OCI-M2 (cell line): Measurements from ENCODE around the gene CELA3A.
"Not testable (repeated sequence)": the region's sequence is repeated elsewhere in the genome, so short reads cannot be mapped to it uniquely, and the experiment has no call there.

Experiments used
- DNase-seq: peaks from one replicate; lab custom pipeline; 2025; ENCODE audit not compliant: unreplicated experiment; lab: John Stamatoyannopoulos, UW

Gene CELA3A

GRCh38 chr1:22012752-22013151, 11.3 kb downstream of the CELA3A start:
- not testable (repeated sequence) for DNase-seq

- DNase-seq, result not testable (repeated sequence)
These were observed 13.2 kb downstream of the CELA3A start for GRCh38 chr1:22014575-22015206.

DNA sequence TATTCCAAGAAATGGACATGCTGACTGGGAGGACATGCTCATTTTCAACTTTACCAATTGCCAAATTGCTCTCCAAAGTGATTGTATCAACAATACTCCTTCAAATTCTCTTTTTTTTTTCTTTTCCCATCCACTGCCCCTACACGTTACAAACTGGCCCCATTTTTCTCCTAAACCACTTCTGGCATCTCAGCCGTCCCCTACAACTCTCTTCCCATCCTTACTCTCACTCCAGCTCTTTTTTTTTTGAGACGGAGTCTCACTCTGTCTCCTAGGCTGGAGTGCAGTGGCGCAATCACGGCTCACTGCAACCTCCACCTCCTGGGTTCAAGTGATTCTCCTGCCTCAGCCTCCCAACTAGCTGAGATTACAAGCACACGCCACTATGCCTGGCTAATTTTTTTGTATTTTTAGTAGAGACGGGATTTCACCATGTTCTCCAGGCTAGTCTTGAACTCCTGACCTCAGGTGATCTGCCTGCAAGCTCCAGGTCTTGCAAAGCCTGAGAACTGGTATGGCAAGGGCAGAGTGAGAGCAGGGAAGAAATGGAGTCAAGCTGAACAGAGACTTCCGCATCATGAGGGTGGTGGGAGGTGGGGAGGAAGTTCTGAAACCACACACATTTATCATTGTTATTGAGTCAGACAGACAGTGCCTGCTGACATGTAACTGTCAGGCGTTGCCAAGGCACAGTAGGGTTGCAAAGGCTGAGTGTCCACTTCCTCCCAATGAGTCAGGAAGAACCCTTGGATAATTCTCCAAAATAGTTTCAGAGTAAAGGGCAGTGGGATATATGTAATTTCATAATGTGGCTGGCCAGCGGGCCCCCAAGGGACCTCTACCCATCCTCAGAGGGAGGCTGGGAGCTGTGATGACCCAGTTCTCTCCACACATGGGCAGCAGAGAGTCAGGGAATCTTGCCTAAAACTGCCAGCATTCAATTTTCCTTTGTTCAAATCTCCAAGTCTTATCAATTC, 17.4 kb downstream of the CELA3A start:
- peak; percentile 47 for DNase-seq

GRCh38 chr1:22021061-22021460, 19.6 kb downstream of the CELA3A start:
- DNase-seq, result no peak

GRCh38 chr1:22024485-22025367, 23.3 kb downstream of the CELA3A start:
- no peak for DNase-seq

GRCh38 chr1:22025368-22026155, 24.1 kb downstream of the CELA3A start:
- peak; percentile 61 for DNase-seq

- no peak for DNase-seq
These were observed 25.4 kb downstream of the CELA3A start for GRCh38 chr1:22026924-22027289.

- no peak for DNase-seq
These were observed 28.6 kb downstream of the CELA3A start for GRCh38 chr1:22030057-22030456.

- DNase-seq, result no peak
These were observed 29.0 kb downstream of the CELA3A start for GRCh38 chr1:22030473-22030872.

DNA sequence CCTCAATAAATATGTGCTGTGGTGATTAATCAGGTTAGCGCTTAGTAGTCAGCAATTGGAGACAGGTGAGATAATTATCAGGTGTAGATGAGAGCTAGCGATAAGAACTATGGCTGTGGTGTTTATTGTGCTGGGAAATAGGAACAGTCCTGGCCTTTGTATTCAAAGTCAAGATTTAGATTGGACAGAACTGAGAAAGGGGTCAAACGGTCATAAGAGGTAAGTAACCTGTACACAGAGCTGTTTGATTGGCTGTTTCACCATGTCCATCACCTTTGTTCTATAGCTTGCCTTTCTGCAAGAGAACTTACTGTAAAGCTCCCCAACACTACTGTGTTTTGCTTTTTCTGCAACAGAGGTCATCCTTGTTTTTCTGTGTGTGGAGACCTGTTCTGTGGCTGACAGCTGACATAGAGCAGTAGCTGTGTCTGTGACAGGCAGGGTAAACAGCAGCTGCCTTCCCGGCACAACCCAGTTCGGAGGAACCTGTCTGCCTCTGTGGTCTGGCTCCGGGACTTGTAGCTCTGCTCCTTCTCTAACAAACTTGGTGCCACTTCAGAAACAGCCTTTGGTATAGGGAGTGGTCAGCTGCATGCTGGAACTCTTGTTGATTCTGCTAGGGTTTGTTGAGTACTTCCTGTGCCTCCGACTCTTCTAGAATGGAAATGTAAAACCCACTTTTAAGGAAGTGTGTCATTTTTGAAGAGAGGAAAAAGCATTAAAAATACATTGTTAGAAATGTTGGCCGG, 29.9 kb downstream of the CELA3A start:
- no peak for DNase-seq

GRCh38 chr1:22034834-22035233, 33.4 kb downstream of the CELA3A start:
- not testable (repeated sequence) for DNase-seq

DNA sequence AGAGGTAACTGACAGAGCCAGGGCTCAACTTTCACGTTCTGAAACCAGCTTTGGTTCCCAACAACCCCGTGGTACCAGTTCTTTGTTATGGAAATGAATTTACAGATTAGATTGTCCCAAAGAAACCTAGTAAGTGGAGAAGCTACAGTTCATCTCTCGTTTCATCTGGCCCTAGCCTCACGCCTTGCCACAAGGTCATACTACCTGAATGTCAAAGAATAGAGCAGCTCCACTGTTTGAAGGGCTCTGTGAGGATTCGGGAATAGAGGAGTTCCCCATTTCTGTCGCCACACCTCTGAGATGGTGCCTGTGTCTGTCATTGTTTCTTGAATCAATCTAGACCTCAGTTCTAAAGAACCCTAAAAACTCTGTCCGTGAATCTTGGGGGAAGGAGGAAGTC, 36.1 kb downstream of the CELA3A start:
- DNase-seq, result no peak

DNA sequence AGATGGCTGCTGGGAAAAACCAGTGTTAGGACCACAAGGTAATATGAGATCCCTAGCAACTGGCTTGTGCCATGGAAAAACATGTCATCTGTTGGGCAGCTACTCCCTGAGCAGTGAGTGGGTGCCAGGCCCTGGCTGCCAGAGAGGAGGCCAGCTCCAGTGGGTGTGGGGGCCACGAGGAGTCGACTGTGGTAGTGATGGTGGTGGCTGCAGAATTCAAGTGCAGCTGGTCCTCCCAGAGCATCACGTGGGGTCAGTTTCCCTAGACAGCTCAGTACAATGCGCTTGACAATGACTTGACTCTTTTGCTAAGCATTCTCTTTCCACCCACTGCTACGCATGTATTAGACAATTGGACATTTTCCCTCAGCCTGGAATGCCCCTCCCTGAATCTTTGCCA, 36.6 kb downstream of the CELA3A start:
- DNase-seq, result no peak

DNA sequence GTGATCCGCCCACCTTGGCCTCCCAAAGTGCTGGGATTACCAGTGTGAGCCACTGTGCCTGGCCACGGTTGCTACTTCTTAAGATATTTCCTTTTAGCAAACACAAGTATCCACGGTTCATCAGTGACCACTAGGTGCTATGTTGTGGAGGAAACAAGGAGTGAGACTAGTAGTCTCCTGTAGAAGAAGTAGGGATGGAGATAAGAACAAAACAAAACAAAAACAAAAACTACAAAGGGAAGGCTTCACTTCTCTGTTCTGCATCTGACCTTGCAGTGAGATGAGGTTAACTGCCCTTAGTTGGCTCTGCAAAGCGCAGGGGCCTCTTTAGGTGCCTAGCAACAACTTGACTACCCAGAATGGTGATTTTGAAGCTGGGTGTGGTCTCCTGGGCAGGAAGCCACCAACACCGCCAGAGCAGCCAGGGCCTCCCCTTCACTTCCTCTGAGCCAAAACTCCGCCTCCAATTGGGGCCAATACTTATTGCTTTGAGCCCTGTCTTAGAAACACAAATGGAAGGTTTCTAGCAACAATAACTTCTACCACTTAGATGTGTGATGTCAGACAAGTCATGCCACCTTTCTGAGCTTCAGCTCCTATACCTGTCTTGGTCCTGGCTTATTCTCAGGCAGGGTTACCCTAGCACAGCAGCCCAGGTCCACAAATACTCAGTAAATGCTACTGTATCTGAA, 38.3 kb downstream of the CELA3A start:
- DNase-seq, result peak; percentile 31

DNA sequence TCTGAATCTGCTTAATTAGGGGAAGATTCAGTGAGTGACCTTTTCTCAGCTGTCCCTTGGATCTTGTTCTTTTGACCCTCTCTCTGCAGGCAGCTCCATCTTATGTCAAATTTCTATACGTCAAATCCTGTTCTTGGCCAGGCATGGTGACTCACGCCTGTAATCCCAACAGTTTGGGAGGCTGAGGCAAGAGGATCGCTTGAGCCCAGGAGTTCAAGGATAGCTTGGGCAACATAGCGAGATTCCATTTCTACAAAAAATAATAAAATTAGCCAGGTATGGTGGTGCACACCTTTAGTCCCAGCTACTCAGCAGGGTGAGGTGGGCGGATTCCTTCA, 38.8 kb downstream of the CELA3A start:
- DNase-seq, result no peak

- DNase-seq, result no peak
These were observed 40.0 kb downstream of the CELA3A start for GRCh38 chr1:22041505-22041904.

DNA sequence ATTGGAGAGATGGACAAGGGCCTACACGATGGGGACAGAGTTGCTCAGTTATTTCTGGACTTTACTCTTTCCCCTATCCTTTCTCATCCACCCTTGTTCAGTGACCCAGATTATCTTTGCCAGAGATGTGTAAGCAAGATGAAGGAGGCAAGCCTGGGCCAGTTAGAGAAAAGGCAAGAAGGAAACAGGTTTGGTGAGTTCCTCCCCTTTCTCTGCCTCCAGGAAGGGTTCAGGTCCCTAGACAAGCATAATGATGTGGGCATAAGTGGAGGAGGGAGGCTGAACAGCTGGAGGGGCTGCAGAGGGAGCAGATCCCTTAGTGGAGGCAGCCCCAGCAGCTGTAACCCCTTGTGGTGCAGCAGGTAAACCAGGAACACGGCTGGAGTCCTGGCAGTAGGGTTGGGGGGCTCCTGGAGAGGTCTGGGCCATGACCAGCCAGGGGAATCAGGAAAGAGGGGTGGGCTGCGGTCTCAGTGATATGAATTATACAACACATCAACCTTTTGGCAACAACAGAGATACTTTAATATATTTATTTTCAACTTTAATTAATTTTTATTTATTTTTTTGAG, 41.8 kb downstream of the CELA3A start:
- no peak for DNase-seq

- DNase-seq, result no peak
These were observed 43.4 kb downstream of the CELA3A start for GRCh38 chr1:22044690-22045420.
